Muscle of leg (tissue), 11 donors: ENCODE data around the gene GNG14. TPM values are rescaled to one million over a fixed set of nuclear protein-coding genes. Genes with fewer than 3 reads are reported as not detected.
A peak's percentile ranks its signal among the peaks of the same experiment; 100 is the strongest.

Experiments
- DNase-seq: peaks from one replicate; pipeline ENCODE4 v3.0.0; 2013
- H3K27ac ChIP-seq: one replicate; pipeline ENCODE4 v1.5.1; 2013; ENCODE audit warnings: mild to moderate bottlenecking, low read length, control low read depth
- H3K27me3 ChIP-seq: one replicate; pipeline ENCODE4 v1.6.1; 2013; ENCODE audit warnings: low read length; ENCODE audit not compliant: control insufficient read depth, insufficient read depth
- H3K36me3 ChIP-seq: one replicate; pipeline ENCODE4 v1.6.1; 2013; ENCODE audit warnings: low read length; ENCODE audit not compliant: control insufficient read depth, insufficient read depth
- H3K4me1 ChIP-seq: one replicate; pipeline ENCODE4 v1.6.1; 2013; ENCODE audit warnings: low read length; ENCODE audit not compliant: control insufficient read depth, insufficient read depth
- H3K4me3 ChIP-seq: one replicate; pipeline ENCODE4 v1.5.1; 2013; ENCODE audit warnings: low read length, control low read depth
- H3K9me3 ChIP-seq: replicated peaks from 2 replicates; pipeline ENCODE4 v1.6.1; 2013; ENCODE audit warnings: low read depth, low read length; ENCODE audit not compliant: control insufficient read depth
- WGBS: methylation state at CpG from one replicate; pipeline ENCODE4 v1.1.5; 2013; ENCODE audit warnings: missing lambda C conversion rate; ENCODE audit not compliant: insufficient coverage; 5-methylcytosine and 5-hydroxymethylcytosine counted together
- polyA plus RNA-seq, 8 donors: library from polyadenylated mRNA; unstranded; fragments of 120-200 nt; gene quantifications; one replicate each; pipeline versions ENCODE4 v1.2.1 to v1.2.3, GENCODE V29; 2013; ENCODE audit warnings: inconsistent platforms in 1 of 8, low replicate concordance in 1 of 8; ENCODE audit not compliant: insufficient read length in 8 of 8, insufficient read depth in 1 of 8
- total RNA-seq: library from RNA; stranded (reverse); fragments of 120-200 nt; gene quantifications from one replicate; pipeline ENCODE4 v1.2.4, GENCODE V29; 2013

GNG14 gene
- total and polyA plus RNA-seq, 9 donors: 0.33 TPM; not detected in 8

GRCh38 chr19:12736995-12737834 lies 49.4 kb downstream of the GNG14 start, which contains the start of gene GET3:
Gene GET3, plus strand, starts transcription at chr19:12737497. Its CDS starts 9 bp downstream, at chr19:12737506.
- peak within 1 kb of the TSS; percentile 93 for H3K4me3 ChIP-seq
- peaks cover 35% of the 10 kb centered on the region for H3K4me1 ChIP-seq
- WGBS: under 1% methylated on average over 27 of the region's 29 CpGs
- no peaks in the 10 kb centered on the region for H3K27me3 ChIP-seq
- no peaks in the 10 kb centered on the region for H3K9me3 ChIP-seq
- H3K27ac ChIP-seq: peak within 1 kb of the TSS; percentile 93
- peaks cover 30% of the 10 kb centered on the region for H3K36me3 ChIP-seq
- peak; percentile 99 for DNase-seq

GRCh38 chr19:12737835-12738351 lies 50.1 kb downstream of the GNG14 start:
- Histone ChIP-seq H3K27me3 (no peaks in the 10 kb centered on the region), H3K36me3 (peaks cover 31% of the 10 kb centered on the region), H3K4me3 (peak overlapping the region; percentile 93), H3K9me3 (no peaks in the 10 kb centered on the region), H3K4me1 (peaks cover 29% of the 10 kb centered on the region), H3K27ac (no peak overlapping the region)
- 4% methylated on average over 11 of the region's 13 CpGs for WGBS
- no peak for DNase-seq

Other genes starting within 250 kb of the GNG14 start
- gene ZNF443, start 247.0 kb upstream of the GNG14 start, total RNA-seq: 5.4 TPM
- 1 to 10 TPM; 2.5 to 4.4 (median 3.3) TPM for gene ZNF443, start 247.0 kb upstream of the GNG14 start, polyA plus RNA-seq
- 5.4 TPM for gene ZNF709, start 203.2 kb upstream of the GNG14 start, total RNA-seq
- gene ZNF709, start 203.2 kb upstream of the GNG14 start, polyA plus RNA-seq: 1 to 10 TPM; 1.2 to 3.7 (median 2.4) TPM
- gene ZNF564, start 136.5 kb upstream of the GNG14 start, total RNA-seq: 11.7 TPM
- 1 to 10 TPM; 3.9 to 5.4 (median 4.3) TPM for gene ZNF564, start 136.5 kb upstream of the GNG14 start, polyA plus RNA-seq
- gene ZNF490, start 77.2 kb upstream of the GNG14 start, total RNA-seq: 4.8 TPM
- 1 to 10 TPM; 1.6 to 3.9 (median 2.5) TPM for gene ZNF490, start 77.2 kb upstream of the GNG14 start, polyA plus RNA-seq
- gene ZNF791, start 77.1 kb upstream of the GNG14 start, total RNA-seq: 12.3 TPM
- 10 to 100 TPM in 7 of 8 donors, 1 to 10 TPM in 1; 7.5 to 13.6 (median 11.7) TPM for gene ZNF791, start 77.1 kb upstream of the GNG14 start, polyA plus RNA-seq
- 23.5 TPM for gene MAN2B1, start 21.3 kb upstream of the GNG14 start, total RNA-seq
- 10 to 100 TPM; 26.7 to 39.9 (median 31.9) TPM for gene MAN2B1, start 21.3 kb upstream of the GNG14 start, polyA plus RNA-seq
- 6.8 TPM for gene WDR83, start 21.2 kb upstream of the GNG14 start, total RNA-seq
- gene WDR83, start 21.2 kb upstream of the GNG14 start, polyA plus RNA-seq: 10 to 100 TPM in 6 of 8 donors, 1 to 10 TPM in 2; 8.8 to 16.0 (median 13.1) TPM
- 68.0 TPM for gene DHPS, start 6.1 kb upstream of the GNG14 start, total RNA-seq
- gene DHPS, start 6.1 kb upstream of the GNG14 start, polyA plus RNA-seq: 10 to 100 TPM; 55.2 to 73.4 (median 63.3) TPM
- 3.9 TPM for gene FBXW9, start 8.6 kb downstream of the GNG14 start, total RNA-seq
- gene FBXW9, start 8.6 kb downstream of the GNG14 start, polyA plus RNA-seq: 1 to 10 TPM; 4.1 to 5.7 (median 4.7) TPM
- gene TNPO2, start 35.9 kb downstream of the GNG14 start, total RNA-seq: 19.6 TPM
- 10 to 100 TPM; 45.9 to 68.6 (median 56.5) TPM for gene TNPO2, start 35.9 kb downstream of the GNG14 start, polyA plus RNA-seq
- 208 TPM for gene TRIR, start 46.7 kb downstream of the GNG14 start, total RNA-seq
- 100 to 1,000 TPM; 188 to 237 (median 203) TPM for gene TRIR, start 46.7 kb downstream of the GNG14 start, polyA plus RNA-seq
- 37.6 TPM for gene GET3, start 49.5 kb downstream of the GNG14 start, total RNA-seq
- gene GET3, start 49.5 kb downstream of the GNG14 start, polyA plus RNA-seq: 10 to 100 TPM; 42.8 to 58.7 (median 51.6) TPM
- not detected for gene BEST2, start 63.8 kb downstream of the GNG14 start, total RNA-seq
- gene BEST2, start 63.8 kb downstream of the GNG14 start, polyA plus RNA-seq: under 1 TPM in 2 of 8 donors, not detected in 6; 0.13 to 0.16 TPM
- gene HOOK2, start 87.6 kb downstream of the GNG14 start, total RNA-seq: 19.1 TPM
- 10 to 100 TPM; 13.1 to 40.8 (median 24.0) TPM for gene HOOK2, start 87.6 kb downstream of the GNG14 start, polyA plus RNA-seq
- 39.1 TPM for gene JUNB, start 103.5 kb downstream of the GNG14 start, total RNA-seq
- 100 to 1,000 TPM in 1 of 8 donors, 10 to 100 TPM in 7; 17.8 to 157 (median 66.9) TPM for gene JUNB, start 103.5 kb downstream of the GNG14 start, polyA plus RNA-seq
- 191 TPM for gene PRDX2, start 113.8 kb downstream of the GNG14 start, total RNA-seq
- 100 to 1,000 TPM; 143 to 189 (median 171) TPM for gene PRDX2, start 113.8 kb downstream of the GNG14 start, polyA plus RNA-seq
- 5.1 TPM for gene THSD8, start 114.1 kb downstream of the GNG14 start, total RNA-seq
- gene THSD8, start 114.1 kb downstream of the GNG14 start, polyA plus RNA-seq: 1 to 10 TPM in 7 of 8 donors, under 1 TPM in 1; 0.84 to 4.8 (median 2.9) TPM
- gene RNASEH2A, start 118.6 kb downstream of the GNG14 start, total RNA-seq: 12.6 TPM
- gene RNASEH2A, start 118.6 kb downstream of the GNG14 start, polyA plus RNA-seq: 10 to 100 TPM; 19.4 to 31.5 (median 23.3) TPM
- gene RTBDN, start 146.6 kb downstream of the GNG14 start, total RNA-seq: not detected
- gene RTBDN, start 146.6 kb downstream of the GNG14 start, polyA plus RNA-seq: under 1 TPM in 2 of 8 donors, not detected in 6; 0.06 to 0.24 TPM
- 0.09 TPM for gene MAST1, start 150.5 kb downstream of the GNG14 start, total RNA-seq
- under 1 TPM; 0.23 to 0.90 (median 0.61) TPM for gene MAST1, start 150.5 kb downstream of the GNG14 start, polyA plus RNA-seq
- 7.7 TPM for gene DNASE2, start 193.5 kb downstream of the GNG14 start, total RNA-seq
- gene DNASE2, start 193.5 kb downstream of the GNG14 start, polyA plus RNA-seq: 10 to 100 TPM in 5 of 8 donors, 1 to 10 TPM in 3; 5.7 to 12.3 (median 10.1) TPM
- 0.31 TPM for gene KLF1, start 199.2 kb downstream of the GNG14 start, total RNA-seq
- 1 to 10 TPM in 4 of 8 donors, under 1 TPM in 4; 0.32 to 1.5 (median 1.0) TPM for gene KLF1, start 199.2 kb downstream of the GNG14 start, polyA plus RNA-seq
- 16.8 TPM for gene GCDH, start 203.2 kb downstream of the GNG14 start, total RNA-seq
- gene GCDH, start 203.2 kb downstream of the GNG14 start, polyA plus RNA-seq: 10 to 100 TPM; 20.2 to 43.3 (median 29.3) TPM
- 0.40 TPM for gene SYCE2, start 231.3 kb downstream of the GNG14 start, total RNA-seq
- gene SYCE2, start 231.3 kb downstream of the GNG14 start, polyA plus RNA-seq: 1 to 10 TPM; 1.5 to 3.4 (median 2.5) TPM
- 32.5 TPM for gene FARSA, start 245.7 kb downstream of the GNG14 start, total RNA-seq
- 10 to 100 TPM; 38.1 to 48.8 (median 44.7) TPM for gene FARSA, start 245.7 kb downstream of the GNG14 start, polyA plus RNA-seq